Endothelial cell of umbilical vein (primary cell): ENCODE data around the gene CD27. TPM values are rescaled to one million over a fixed set of nuclear protein-coding genes. Genes with fewer than 3 reads are reported as not detected.
A peak's percentile ranks its signal among the peaks of the same experiment; 100 is the strongest.

Source experiments
- BruUV-seq: library from RNA; stranded (reverse); fragments of 400-500 nt; replicated peaks from 2 replicates; lab custom pipeline; 2021; lab: Mats Ljungman, UMichigan
- CTCF ChIA-PET: fragments of 300-600, 350-600 bp; sonication (Branson Sonifier 250); formaldehyde crosslinking; loops from one replicate; lab custom pipeline; 2021; ENCODE audit warnings: antibody characterized with exemption, inconsistent platforms; lab: Charles Lee
- POLR2A ChIA-PET: fragments of 300-600, 350-600 bp; sonication (Branson Sonifier 250); formaldehyde crosslinking; loops from one replicate; lab custom pipeline; 2021; ENCODE audit warnings: antibody characterized with exemption, inconsistent platforms; lab: Charles Lee
- DNase-seq: peaks from one replicate; pipeline ENCODE4 v3.0.0-alpha.2; 2011; ENCODE audit warnings: low read depth, low spot score
- FAIRE-seq: peaks from 2 replicates; lab custom pipeline; 2011; peaks lifted over from hg19 to GRCh38; lab: Jason Lieb, UNC
- H2AFZ ChIP-seq: 2 replicates; pipeline ENCODE4 v1.6.0; 2012; ENCODE audit warnings: low read depth, low read length, control low read depth, inconsistent platforms
- H3K27ac ChIP-seq: 2 replicates; pipeline ENCODE4 v1.5.1; 2011; ENCODE audit warnings: low read depth, mild to moderate bottlenecking, control low read depth, low read length, moderate library complexity; ENCODE audit not compliant: insufficient read depth
- H3K27me3 ChIP-seq, 2 experiments: 2 replicates each; pipeline versions ENCODE4 v1.6.0 to v1.6.1; 2011; ENCODE audit warnings: low read length in 2 of 2, mixed read lengths in 1 of 2; ENCODE audit not compliant: control insufficient read depth in 2 of 2, insufficient read depth in 2 of 2
- H3K36me3 ChIP-seq, 2 experiments: 2 replicates in 1 of 2; 3 replicates in 1 of 2; pipeline ENCODE4 v1.5.1; 2011; ENCODE audit warnings: low read length in 2 of 2, mild to moderate bottlenecking in 1 of 2, moderate library complexity in 1 of 2; ENCODE audit not compliant: control insufficient read depth in 2 of 2, insufficient read depth in 2 of 2; ENCODE audit errors: extremely low read depth in 1 of 2
- H3K4me1 ChIP-seq: 3 replicates; pipeline ENCODE4 v1.5.1; 2011; ENCODE audit warnings: mild to moderate bottlenecking, low read length; ENCODE audit not compliant: control insufficient read depth, insufficient read depth; ENCODE audit errors: extremely low read depth
- H3K4me2 ChIP-seq: 2 replicates; pipeline ENCODE4 v1.6.1; 2011; ENCODE audit warnings: low read length, control low read depth, mixed read lengths; ENCODE audit not compliant: insufficient read depth
- H3K4me3 ChIP-seq, 3 experiments: fragments of 200-600 bp in 1 of 3; sonication (generic), shearing (Covaris generic) in 1 of 3; replicated peaks in 1 of 3; 2 replicates each; pipeline ENCODE4 v1.5.1; 2011 to 2016; ENCODE audit warnings: control low read depth in 3 of 3, low read length in 3 of 3, mild to moderate bottlenecking in 2 of 3, inconsistent platforms in 1 of 3, low read depth in 1 of 3, moderate library complexity in 1 of 3; ENCODE audit not compliant: insufficient read depth in 1 of 3
- H3K79me2 ChIP-seq: 2 replicates; pipeline ENCODE4 v1.6.0; 2012; ENCODE audit warnings: low read length, inconsistent platforms; ENCODE audit not compliant: control insufficient read depth, insufficient read depth
- H3K9ac ChIP-seq: replicated peaks from 2 replicates; pipeline ENCODE3; 2011; ENCODE audit warnings: low read length, control low read depth; ENCODE audit not compliant: insufficient read depth; ENCODE audit errors: extremely low read depth
- H3K9me1 ChIP-seq: replicated peaks from 3 replicates; pipeline ENCODE4 v1.6.0; 2011; ENCODE audit warnings: mild to moderate bottlenecking, low read length; ENCODE audit not compliant: control insufficient read depth, insufficient read depth; ENCODE audit errors: extremely low read depth
- H3K9me3 ChIP-seq: replicated peaks from 2 replicates; pipeline ENCODE4 v1.5.1; 2012; ENCODE audit warnings: low read length, inconsistent platforms; ENCODE audit not compliant: control insufficient read depth, insufficient read depth
- H4K20me1 ChIP-seq: replicated peaks from 2 replicates; pipeline ENCODE3; 2011; ENCODE audit warnings: mild to moderate bottlenecking, low read length; ENCODE audit not compliant: control insufficient read depth, insufficient read depth; ENCODE audit errors: extremely low read depth
- EZH2 ChIP-seq: IDR thresholded peaks from 2 replicates; pipeline ENCODE4 v1.6.1; 2012; ENCODE audit warnings: borderline replicate concordance, low read depth, mild to moderate bottlenecking, moderate library complexity, low read length, inconsistent platforms; ENCODE audit not compliant: severe bottlenecking
- FOS ChIP-seq: IDR thresholded peaks from 2 replicates; pipeline ENCODE4 v1.6.1; 2011; ENCODE audit warnings: mild to moderate bottlenecking, low read length, moderate library complexity, borderline replicate concordance; ENCODE audit not compliant: insufficient read depth
- GATA2 ChIP-seq: IDR thresholded peaks from 2 replicates; pipeline ENCODE4 v1.7.0; 2011; ENCODE audit warnings: low read depth, mild to moderate bottlenecking, moderate library complexity, mixed read lengths, low read length; ENCODE audit not compliant: insufficient read length, insufficient read depth
- JUN ChIP-seq: IDR thresholded peaks from 2 replicates; pipeline ENCODE4 v1.6.1; 2011; ENCODE audit warnings: borderline replicate concordance, low read depth; ENCODE audit not compliant: insufficient read length, insufficient read depth
- MAX ChIP-seq: IDR thresholded peaks from 2 replicates; pipeline ENCODE4 v1.6.1; 2011; ENCODE audit not compliant: insufficient read depth, insufficient read length
- MYC ChIP-seq: IDR thresholded peaks from one replicate; pipeline ENCODE4 v1.6.1; 2011; ENCODE audit warnings: mild to moderate bottlenecking, low read depth, low read length
- POLR2A ChIP-seq: IDR thresholded peaks from 2 replicates; pipeline ENCODE4 v1.6.1; 2012; ENCODE audit warnings: low read depth, mild to moderate bottlenecking, control low read depth, low read length
- POLR2AphosphoS5 ChIP-seq: IDR thresholded peaks from 2 replicates; pipeline ENCODE4 v1.6.1; 2012; ENCODE audit warnings: low read depth, mild to moderate bottlenecking, control low read depth, low read length, moderate library complexity; ENCODE audit not compliant: insufficient read depth
- dilution Hi-C: fragments of 300-500 bp; cut with MboI; formaldehyde crosslinking; loops from one replicate; pipeline ENCODE4 v1.15.0; 2019; ENCODE audit warnings: low sequenced_read_pairs; ENCODE audit not compliant: extremely low pct_ligation_motif_present
- intact Hi-C: fragments of 100-400 bp; cut with micrococcal nuclease; formaldehyde crosslinking; loops from one replicate; pipeline ENCODE4 v1.10.0; 2022
- polyA plus RNA-seq, 4 experiments: library from polyadenylated mRNA; depleted of rRNA in 3 of 4; stranded (reverse) in 3 of 4; unstranded in 1 of 4; fragments of >200 nt; gene quantifications; 2 replicates each; pipeline versions ENCODE4 v1.2.1 to v1.2.3, GENCODE V29; 2011 to 2012; ENCODE audit warnings: missing spikeins in 1 of 4
- total RNA-seq: library from RNA; stranded (reverse); gene quantifications from 2 replicates; pipeline ENCODE4 v1.2.3, GENCODE V29; 2021
- TF ChIP-seq, protein P1 (sequence below), 2 donors: IDR thresholded peaks; 1 replicate in 1 of 2; 2 replicates in 1 of 2; pipeline ENCODE4 v1.5.1; 2011; ENCODE audit warnings: low read length in 2 of 2, mild to moderate bottlenecking in 2 of 2, moderate library complexity in 2 of 2, control low read depth in 1 of 2, inconsistent platforms in 1 of 2, low read depth in 1 of 2; ENCODE audit not compliant: insufficient read depth in 1 of 2; ENCODE audit errors: extremely low read depth in 1 of 2

CD27 gene
- total and polyA plus RNA-seq, 2 donors (not counting 3 experiments of a cell fraction or from before 2014, with no cell fraction given) = not detected

DNA sequence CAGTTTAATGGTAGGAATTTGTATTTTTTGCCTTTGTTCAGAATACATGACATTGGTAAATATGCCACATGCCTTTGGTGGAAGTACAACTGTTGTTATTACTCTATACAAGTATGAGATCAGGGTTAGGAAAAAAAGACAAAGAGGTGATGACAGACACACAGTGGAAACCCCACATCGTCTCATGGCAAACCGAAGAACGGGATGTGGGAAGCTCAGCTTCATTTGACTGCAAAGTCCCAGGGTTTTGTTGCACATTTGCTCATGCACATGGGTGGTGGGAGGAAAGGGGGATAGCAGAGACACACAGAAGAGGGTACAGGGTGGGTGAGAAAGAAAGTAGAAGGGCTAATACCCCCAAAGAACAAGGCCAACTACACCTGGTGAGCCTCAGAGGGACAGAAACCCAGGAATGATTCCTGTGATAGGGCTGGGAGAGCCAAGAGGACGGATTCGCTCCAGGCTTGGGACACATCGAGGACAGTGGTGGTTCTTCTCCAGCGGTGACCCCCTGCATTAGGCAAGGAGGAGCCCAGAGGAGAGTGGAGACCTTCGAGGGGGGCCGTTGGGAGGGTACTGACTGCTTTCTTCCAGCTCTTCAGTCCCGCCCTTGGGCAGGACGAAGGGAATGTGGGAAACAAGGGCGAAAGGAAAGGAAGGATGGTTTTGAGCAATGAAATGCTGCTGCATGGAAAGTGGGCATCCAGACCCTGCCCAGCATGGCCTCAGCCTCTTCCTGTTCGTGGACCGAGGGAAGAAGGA is 17.7 kb downstream of the CD27 start:
- Histone ChIP-seq H3K9ac (no peak overlapping the region), H3K4me3 (no peak overlapping the region), H3K9me3 (no peaks in the 10 kb centered on the region), H2AFZ (no peak overlapping the region), H4K20me1 (no peaks in the 10 kb centered on the region), H3K27me3 (no peaks in the 10 kb centered on the region), H3K4me2 (no peak overlapping the region), H3K36me3 (peaks cover 6 to 23% of the 10 kb centered on the region in 2 experiments), H3K27ac (no peak overlapping the region), H3K79me2 (no peaks in the 10 kb centered on the region), H3K9me1 (no peaks in the 10 kb centered on the region), H3K4me1 (peaks cover 13% of the 10 kb centered on the region)
- CTCF ChIA-PET = interaction anchor here (3.8 kb wide), 1 partner anchor 39 kb away, joined by 17 read pairs; no protein-coding TSS in a partner anchor
- no peak for TF ChIP-seq MAX
- TF ChIP-seq, protein P1, sequence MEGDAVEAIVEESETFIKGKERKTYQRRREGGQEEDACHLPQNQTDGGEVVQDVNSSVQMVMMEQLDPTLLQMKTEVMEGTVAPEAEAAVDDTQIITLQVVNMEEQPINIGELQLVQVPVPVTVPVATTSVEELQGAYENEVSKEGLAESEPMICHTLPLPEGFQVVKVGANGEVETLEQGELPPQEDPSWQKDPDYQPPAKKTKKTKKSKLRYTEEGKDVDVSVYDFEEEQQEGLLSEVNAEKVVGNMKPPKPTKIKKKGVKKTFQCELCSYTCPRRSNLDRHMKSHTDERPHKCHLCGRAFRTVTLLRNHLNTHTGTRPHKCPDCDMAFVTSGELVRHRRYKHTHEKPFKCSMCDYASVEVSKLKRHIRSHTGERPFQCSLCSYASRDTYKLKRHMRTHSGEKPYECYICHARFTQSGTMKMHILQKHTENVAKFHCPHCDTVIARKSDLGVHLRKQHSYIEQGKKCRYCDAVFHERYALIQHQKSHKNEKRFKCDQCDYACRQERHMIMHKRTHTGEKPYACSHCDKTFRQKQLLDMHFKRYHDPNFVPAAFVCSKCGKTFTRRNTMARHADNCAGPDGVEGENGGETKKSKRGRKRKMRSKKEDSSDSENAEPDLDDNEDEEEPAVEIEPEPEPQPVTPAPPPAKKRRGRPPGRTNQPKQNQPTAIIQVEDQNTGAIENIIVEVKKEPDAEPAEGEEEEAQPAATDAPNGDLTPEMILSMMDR (IDR thresholded peaks at IDR 0.05; ENCODE audit: extremely low read depth in 1 of 2, insufficient read depth in 1 of 2, low read depth in 1 of 2, low read length in 2 of 2) = no peak
- TF ChIP-seq MYC = no peak
- TF ChIP-seq EZH2 = no peak
- no peak for TF ChIP-seq FOS
- no peak for TF ChIP-seq GATA2
- no peak for TF ChIP-seq POLR2A
- no peak for TF ChIP-seq POLR2AphosphoS5
- TF ChIP-seq JUN = no peak
- no peak for FAIRE-seq
- no TSS peak for BruUV-seq
- dilution Hi-C loops (no loop called here), intact Hi-C loops (no loop called here)
- peak; percentile 18 for DNase-seq
- POLR2A ChIA-PET = interaction anchor here (2.0 kb wide), 1 partner anchor 8 kb away, joined by 9 read pairs; the partner anchor contains the start of gene VAMP1
